ENCODE measurements around the gene GPC5. TPM values are rescaled to one million over a fixed set of nuclear protein-coding genes. Genes with fewer than 3 reads are reported as not detected.

GPC5 gene
- total RNA-seq, 2 experiments from 2014 or later, result not detected

GRCh38 chr13:92640936-92641335 is 1242.5 kb downstream of the GPC5 start:
- CTCF ChIA-PET, result no interaction called here
- H3K4me3 Mint-ChIP-seq, result no peak overlapping the region
- ATAC-seq (no peak), DNase-seq (no peak)
- no peaks in the 10 kb centered on the region for H3K4me1 Mint-ChIP-seq
- H3K27me3 Mint-ChIP-seq, result no peaks in the 10 kb centered on the region
- H3K27ac Mint-ChIP-seq, result no peak overlapping the region
- no peaks in the 10 kb centered on the region for H3K36me3 Mint-ChIP-seq
- H3K9me3 Mint-ChIP-seq (ENCODE audit: low read depth), result peaks cover 11% of the 10 kb centered on the region

- Mint-ChIP-seq H3K4me3 (no peak overlapping the region), H3K36me3 (no peaks in the 10 kb centered on the region), H3K4me1 (no peaks in the 10 kb centered on the region), H3K9me3 (ENCODE audit: low read depth) (no peaks in the 10 kb centered on the region), H3K27ac (no peak overlapping the region), H3K27me3 (no peaks in the 10 kb centered on the region)
- DNase-seq, result no peak
- no peak for ATAC-seq
- CTCF ChIA-PET, result no interaction called here
Observed at GRCh38 chr13:92649140-92649813, 1250.9 kb downstream of the GPC5 start.

- no peak for ATAC-seq
- Mint-ChIP-seq H3K27ac (no peak overlapping the region), H3K4me1 (no peaks in the 10 kb centered on the region), H3K4me3 (no peak overlapping the region), H3K27me3 (no peaks in the 10 kb centered on the region), H3K9me3 (ENCODE audit: low read depth) (peaks cover 3% of the 10 kb centered on the region), H3K36me3 (no peaks in the 10 kb centered on the region)
- CTCF ChIA-PET, result no interaction called here
- DNase-seq, result no peak
Observed at GRCh38 chr13:92656103-92656502, 1257.7 kb downstream of the GPC5 start.

GRCh38 chr13:92656648-92657047 is 1258.2 kb downstream of the GPC5 start:
- CTCF ChIA-PET, result no interaction called here
- DNase-seq, result no peak
- Mint-ChIP-seq H3K4me3 (no peak overlapping the region), H3K36me3 (no peaks in the 10 kb centered on the region), H3K27ac (no peak overlapping the region), H3K27me3 (no peaks in the 10 kb centered on the region), H3K4me1 (no peaks in the 10 kb centered on the region), H3K9me3 (ENCODE audit: low read depth) (peaks cover 3% of the 10 kb centered on the region)
- no peak for ATAC-seq

GRCh38 chr13:92657565-92657964 is 1259.1 kb downstream of the GPC5 start:
- ATAC-seq, result no peak
- Mint-ChIP-seq H3K4me1 (no peaks in the 10 kb centered on the region), H3K9me3 (ENCODE audit: low read depth) (peaks cover 5% of the 10 kb centered on the region), H3K36me3 (no peaks in the 10 kb centered on the region), H3K27me3 (no peaks in the 10 kb centered on the region), H3K4me3 (no peak overlapping the region), H3K27ac (no peak overlapping the region)
- CTCF ChIA-PET, result no interaction called here
- DNase-seq, result no peak

GRCh38 chr13:92658293-92658692 is 1259.9 kb downstream of the GPC5 start:
- CTCF ChIA-PET, result no interaction called here
- DNase-seq (no peak), ATAC-seq (no peak)
- no peaks in the 10 kb centered on the region for H3K4me1 Mint-ChIP-seq
- no peaks in the 10 kb centered on the region for H3K27me3 Mint-ChIP-seq
- peaks cover 5% of the 10 kb centered on the region for H3K9me3 Mint-ChIP-seq (ENCODE audit: low read depth)
- no peak overlapping the region for H3K27ac Mint-ChIP-seq
- H3K4me3 Mint-ChIP-seq, result no peak overlapping the region
- no peaks in the 10 kb centered on the region for H3K36me3 Mint-ChIP-seq

GRCh38 chr13:92661406-92661805 is 1263.0 kb downstream of the GPC5 start:
- Mint-ChIP-seq H3K27me3 (no peaks in the 10 kb centered on the region), H3K27ac (no peak overlapping the region), H3K9me3 (ENCODE audit: low read depth) (peaks cover 5% of the 10 kb centered on the region), H3K36me3 (no peaks in the 10 kb centered on the region), H3K4me3 (no peak overlapping the region), H3K4me1 (no peaks in the 10 kb centered on the region)
- ATAC-seq (no peak), DNase-seq (no peak)
- CTCF ChIA-PET, result no interaction called here

GRCh38 chr13:92668157-92668556 is 1269.7 kb downstream of the GPC5 start:
- Mint-ChIP-seq H3K4me3 (no peak overlapping the region), H3K4me1 (no peaks in the 10 kb centered on the region), H3K9me3 (ENCODE audit: low read depth) (peaks cover 2% of the 10 kb centered on the region), H3K27ac (no peak overlapping the region), H3K36me3 (no peaks in the 10 kb centered on the region), H3K27me3 (no peaks in the 10 kb centered on the region)
- ATAC-seq, result no peak
- DNase-seq, result no peak
- CTCF ChIA-PET, result no interaction called here

- H3K9me3 Mint-ChIP-seq (ENCODE audit: low read depth), result peaks cover 2% of the 10 kb centered on the region
- H3K36me3 Mint-ChIP-seq, result no peaks in the 10 kb centered on the region
- no peak overlapping the region for H3K4me3 Mint-ChIP-seq
- H3K27ac Mint-ChIP-seq, result no peak overlapping the region
- H3K27me3 Mint-ChIP-seq, result no peaks in the 10 kb centered on the region
- no peak for DNase-seq
- CTCF ChIA-PET, result no interaction called here
- no peak for ATAC-seq
- H3K4me1 Mint-ChIP-seq, result no peaks in the 10 kb centered on the region
Observed at GRCh38 chr13:92670096-92670495, 1271.7 kb downstream of the GPC5 start.

GRCh38 chr13:92671821-92672220 is 1273.4 kb downstream of the GPC5 start:
- no peak for DNase-seq
- no peak for ATAC-seq
- peaks cover 2% of the 10 kb centered on the region for H3K9me3 Mint-ChIP-seq (ENCODE audit: low read depth)
- H3K36me3 Mint-ChIP-seq, result no peaks in the 10 kb centered on the region
- H3K4me1 Mint-ChIP-seq, result no peaks in the 10 kb centered on the region
- H3K4me3 Mint-ChIP-seq, result no peak overlapping the region
- H3K27me3 Mint-ChIP-seq, result no peaks in the 10 kb centered on the region
- no peak overlapping the region for H3K27ac Mint-ChIP-seq
- CTCF ChIA-PET, result no interaction called here

GRCh38 chr13:92676246-92676645 is 1277.8 kb downstream of the GPC5 start:
- no peak for ATAC-seq
- DNase-seq, result no peak
- H3K4me3 Mint-ChIP-seq, result no peak overlapping the region
- H3K27ac Mint-ChIP-seq, result no peak overlapping the region
- H3K9me3 Mint-ChIP-seq (ENCODE audit: low read depth), result peaks cover 3% of the 10 kb centered on the region
- no peaks in the 10 kb centered on the region for H3K36me3 Mint-ChIP-seq
- H3K27me3 Mint-ChIP-seq, result no peaks in the 10 kb centered on the region
- CTCF ChIA-PET, result no interaction called here
- no peaks in the 10 kb centered on the region for H3K4me1 Mint-ChIP-seq

- Mint-ChIP-seq H3K4me1 (no peaks in the 10 kb centered on the region), H3K36me3 (no peaks in the 10 kb centered on the region), H3K4me3 (no peak overlapping the region), H3K27me3 (no peaks in the 10 kb centered on the region), H3K27ac (no peak overlapping the region), H3K9me3 (ENCODE audit: low read depth) (peaks cover 9% of the 10 kb centered on the region)
- DNase-seq (no peak), ATAC-seq (no peak)
- CTCF ChIA-PET, result no interaction called here
Observed at GRCh38 chr13:92677571-92677970, 1279.2 kb downstream of the GPC5 start.

GRCh38 chr13:92679602-92680001 is 1281.2 kb downstream of the GPC5 start:
- H3K4me1 Mint-ChIP-seq, result no peaks in the 10 kb centered on the region
- H3K9me3 Mint-ChIP-seq (ENCODE audit: low read depth), result peaks cover 12% of the 10 kb centered on the region
- CTCF ChIA-PET, result no interaction called here
- H3K36me3 Mint-ChIP-seq, result no peaks in the 10 kb centered on the region
- no peaks in the 10 kb centered on the region for H3K27me3 Mint-ChIP-seq
- H3K27ac Mint-ChIP-seq, result no peak overlapping the region
- ATAC-seq, result no peak
- DNase-seq, result no peak
- no peak overlapping the region for H3K4me3 Mint-ChIP-seq

- peaks cover 16% of the 10 kb centered on the region for H3K9me3 Mint-ChIP-seq (ENCODE audit: low read depth)
Observed at GRCh38 chr13:92681239-92681638, 1282.8 kb downstream of the GPC5 start.

More at GRCh38 chr13:92681239-92681638, 1282.8 kb downstream of the GPC5 start:
- CTCF ChIA-PET, result no interaction called here
- H3K27ac Mint-ChIP-seq, result no peak overlapping the region
- H3K4me1 Mint-ChIP-seq, result no peaks in the 10 kb centered on the region
- no peak for DNase-seq
- H3K4me3 Mint-ChIP-seq, result no peak overlapping the region
- no peak for ATAC-seq
- H3K36me3 Mint-ChIP-seq, result no peaks in the 10 kb centered on the region
- no peaks in the 10 kb centered on the region for H3K27me3 Mint-ChIP-seq
